Measurements from ENCODE around the gene AUTS2.

- TF ChIP-seq POLR2A (IDR thresholded peaks at IDR 0.05; ENCODE audit: low read depth, low read length) (no peak), TAF1 (IDR thresholded peaks at IDR 0.05; ENCODE audit: low read depth, low read length) (no peak), POLR2AphosphoS5 (IDR thresholded peaks at IDR 0.05; ENCODE audit: low read depth, low read length) (no peak), SPI1 (IDR thresholded peaks at IDR 0.05; ENCODE audit: low read depth, low read length) (0 out of 2 replicates have a peak, but pooled peaks have one; percentile 1), POU2F2 (IDR thresholded peaks at IDR 0.05; ENCODE audit: low read depth, low read length) (no peak)
Measured at GRCh38 chr7:69814421-69814962, 216.2 kb downstream of the AUTS2 start.

Data from GM12891 (cell line).